SK-N-SH (cell line): ENCODE data around the gene NFIA.

Experiments used
- CHD2 ChIP-seq: fragments of 150-350 bp; IDR thresholded peaks from 2 replicates; pipeline ENCODE4 v1.6.1; 2018; ENCODE audit warnings: low read length; ENCODE audit not compliant: partially characterized antibody
- CTCF ChIP-seq: fragments of 200-600 bp; sonication (generic); IDR thresholded peaks from 2 replicates; pipeline ENCODE4 v1.6.1; 2017; ENCODE audit warnings: antibody characterized with exemption, mild to moderate bottlenecking, moderate library complexity
- FOSL2 ChIP-seq: IDR thresholded peaks from 2 replicates; pipeline ENCODE4 v1.4.0; 2012; ENCODE audit warnings: low read depth, mild to moderate bottlenecking, moderate library complexity, borderline replicate concordance
- JUND ChIP-seq: IDR thresholded peaks from 2 replicates; pipeline ENCODE4 v1.4.0; 2012
- MAX ChIP-seq: IDR thresholded peaks from 2 replicates; pipeline ENCODE4 v1.4.0; 2012; ENCODE audit warnings: low read depth
- NFIC ChIP-seq: IDR thresholded peaks from 2 replicates; pipeline ENCODE4 v1.4.0; 2012; ENCODE audit warnings: borderline replicate concordance
- POLR2AphosphoS5 ChIP-seq: IDR thresholded peaks from 2 replicates; pipeline ENCODE4 v1.6.1; 2012; ENCODE audit warnings: low read depth, low read length
- REST ChIP-seq: IDR thresholded peaks from 2 replicates; pipeline ENCODE4 v1.6.1; 2012; ENCODE audit warnings: mild to moderate bottlenecking, low read depth, low read length, moderate library complexity
- YY1 ChIP-seq: IDR thresholded peaks from 2 replicates; pipeline ENCODE4 v1.4.0; 2012; ENCODE audit warnings: low read depth, mild to moderate bottlenecking

- TF ChIP-seq CTCF = no peak
- peak; percentile 35; the same call in 1 of the 2 replicates for TF ChIP-seq JUND
- TF ChIP-seq REST = no peak
- no peak for TF ChIP-seq YY1
- no peak for TF ChIP-seq CHD2
- peak; percentile 17; the same call in 1 of the 2 replicates for TF ChIP-seq NFIC
- peak; percentile 60; the same call in 1 of the 2 replicates for TF ChIP-seq FOSL2
- no peak for TF ChIP-seq MAX
- no peak for TF ChIP-seq POLR2AphosphoS5
These were observed 56.8 kb downstream of the NFIA start for GRCh38 chr1:61138921-61139774.
